SK-N-SH (cell line): ENCODE measurements around the gene CIP2A.

Source experiments
- CHD2 ChIP-seq: fragments of 150-350 bp; IDR thresholded peaks from 2 replicates; pipeline ENCODE4 v1.6.1; 2018; ENCODE audit warnings: low read length; ENCODE audit not compliant: partially characterized antibody
- CTCF ChIP-seq: fragments of 200-600 bp; sonication (generic); IDR thresholded peaks from 2 replicates; pipeline ENCODE4 v1.6.1; 2017; ENCODE audit warnings: antibody characterized with exemption, mild to moderate bottlenecking, moderate library complexity
- EP300 ChIP-seq, 2 experiments: IDR thresholded peaks; 2 replicates each; pipeline versions ENCODE4 v1.4.0 to v1.6.1; 2012; ENCODE audit warnings: borderline replicate concordance in 1 of 2, low read depth in 1 of 2, low read length in 1 of 2
- EZH2phosphoT487 ChIP-seq: fragments of 200-600 bp; sonication (generic); IDR thresholded peaks from 2 replicates; pipeline ENCODE4 v1.6.1; 2017; ENCODE audit warnings: low read depth, mixed run types, mild to moderate bottlenecking, antibody characterized with exemption, moderate library complexity, borderline replicate concordance
- MAX ChIP-seq: IDR thresholded peaks from 2 replicates; pipeline ENCODE4 v1.4.0; 2012; ENCODE audit warnings: low read depth
- MEF2A ChIP-seq: IDR thresholded peaks from 2 replicates; pipeline ENCODE4 v1.4.0; 2012; ENCODE audit warnings: low read depth, borderline replicate concordance
- RFX5 ChIP-seq: IDR thresholded peaks from 2 replicates; pipeline ENCODE4 v1.6.1; 2012; ENCODE audit warnings: mild to moderate bottlenecking, improper control_type of control experiment, low read length
- TAF1 ChIP-seq: IDR thresholded peaks from 2 replicates; pipeline ENCODE4 v1.6.1; 2012; ENCODE audit warnings: low read depth, mild to moderate bottlenecking, low read length, moderate library complexity, borderline replicate concordance
- TEAD4 ChIP-seq: IDR thresholded peaks from 2 replicates; pipeline ENCODE4 v1.4.0; 2012; ENCODE audit warnings: mild to moderate bottlenecking, borderline replicate concordance; ENCODE audit not compliant: insufficient read depth

- no peak for TF ChIP-seq CTCF
- no peak for TF ChIP-seq TAF1
- no peak for TF ChIP-seq CHD2
- no peak for TF ChIP-seq MAX
- no peak for TF ChIP-seq TEAD4
- TF ChIP-seq MEF2A: no peak
- TF ChIP-seq EP300 (IDR thresholded peaks at IDR 0.05; ENCODE audit: borderline replicate concordance in 1 of 2, low read depth in 1 of 2, low read length in 1 of 2): no peak
- no peak for TF ChIP-seq EZH2phosphoT487
- no peak for TF ChIP-seq RFX5
These were observed 85.5 kb downstream of the CIP2A start for GRCh38 chr3:108503722-108504121.
